ENCODE data around the gene ZNF497.

- TF ChIP-seq CTCF (conservative IDR thresholded peaks at IDR 0.05) (no peak), ZFX (IDR thresholded peaks at IDR 0.05) (no peak)
Observed at GRCh38 chr19:58311345-58311865, 51.1 kb downstream of the ZNF497 start.
